Stimulated activated CD4-positive, alpha-beta T cell treated with anti-CD3 and anti-CD28 coated beads, Interleukin-4, amount 100 ng/mL, for 4 hours (primary cell): ENCODE results near the gene ELOF1.
"Not testable (repeated sequence)": the region's sequence is repeated elsewhere in the genome, so short reads cannot be mapped to it uniquely, and the experiment has no call there.

Experiments
- DNase-seq, 2 experiments: peaks; one replicate each; pipeline ENCODE4 v3.0.0-alpha.2; 2020

The ELOF1 gene

DNA sequence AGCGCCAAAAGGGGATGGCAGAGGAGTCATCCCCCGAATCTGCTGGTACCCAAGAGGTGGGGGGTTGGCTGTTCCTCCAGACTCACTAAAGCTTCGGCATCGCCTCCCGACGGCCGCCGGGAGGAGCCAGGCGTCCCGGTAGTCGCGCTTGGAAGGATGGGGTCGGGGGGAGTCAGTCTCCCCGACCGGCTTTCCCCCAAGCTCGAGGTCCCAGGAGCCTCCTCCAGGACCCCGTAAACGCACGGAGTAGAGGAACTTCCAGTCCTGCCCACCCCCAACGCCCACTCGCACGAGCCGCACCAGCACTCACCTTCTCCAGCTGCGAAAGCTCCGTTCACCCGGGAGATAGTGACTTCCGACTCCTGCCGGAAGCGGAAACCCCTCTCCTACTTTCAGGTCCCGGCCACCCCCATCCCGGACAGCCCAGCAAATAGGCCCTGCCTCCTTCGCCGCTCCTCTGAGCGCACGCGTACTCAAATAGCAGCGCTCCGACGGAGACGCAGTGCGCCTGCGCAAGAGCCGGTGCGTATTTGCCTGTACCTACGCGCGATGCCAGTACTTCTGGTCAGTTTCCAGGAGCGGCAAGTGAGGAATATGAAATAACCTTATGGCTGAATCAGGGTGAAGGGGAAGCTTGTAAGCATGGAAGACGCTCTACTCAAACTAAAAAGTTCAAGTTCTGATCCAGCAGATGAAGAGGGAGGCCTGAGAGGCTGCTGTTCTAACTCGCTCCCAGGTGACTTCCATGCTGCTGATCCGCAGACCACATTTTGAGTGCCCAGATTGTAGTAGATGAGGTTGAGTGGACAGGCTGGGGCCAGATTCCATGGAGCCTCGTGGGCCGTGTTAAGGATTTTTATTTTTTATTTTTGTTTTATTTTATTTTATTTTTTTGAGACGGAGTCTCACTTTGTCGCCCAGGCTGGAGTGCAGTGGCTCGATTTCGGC is at the start of gene ELOF1:
ELOF1 (minus strand) TSS at position 350 of the 948 bp plus-strand sequence. CDS start 4,883 bp downstream, outside the sequence.
- peak; percentile 95 to 98 for DNase-seq

DNA sequence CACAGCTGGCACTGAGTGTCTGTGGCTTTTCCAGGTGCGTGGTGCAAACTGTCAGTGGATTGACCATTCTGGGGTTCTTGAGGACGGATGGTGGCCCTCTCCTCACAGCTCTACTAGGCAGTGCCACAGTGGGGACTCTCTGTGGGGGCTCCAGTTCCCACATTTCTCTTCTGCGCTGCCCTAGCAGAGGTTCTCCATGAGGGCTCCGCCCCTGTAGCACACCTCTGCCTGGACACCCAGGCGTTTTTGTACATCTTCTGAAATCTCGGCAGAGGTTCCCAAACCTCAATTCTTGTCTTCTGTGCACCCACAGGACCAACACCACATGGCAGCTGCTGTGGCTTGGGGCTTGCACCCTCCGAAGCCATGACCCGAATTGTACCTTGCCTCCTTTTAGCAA is 47.5 kb upstream of the ELOF1 start:
- no peak for DNase-seq

- not testable (repeated sequence) for DNase-seq
These were observed 40.7 kb upstream of the ELOF1 start for GRCh38 chr19:11599704-11600103.

- no peak for DNase-seq
These were observed 39.7 kb upstream of the ELOF1 start for GRCh38 chr19:11598746-11599145.

DNA sequence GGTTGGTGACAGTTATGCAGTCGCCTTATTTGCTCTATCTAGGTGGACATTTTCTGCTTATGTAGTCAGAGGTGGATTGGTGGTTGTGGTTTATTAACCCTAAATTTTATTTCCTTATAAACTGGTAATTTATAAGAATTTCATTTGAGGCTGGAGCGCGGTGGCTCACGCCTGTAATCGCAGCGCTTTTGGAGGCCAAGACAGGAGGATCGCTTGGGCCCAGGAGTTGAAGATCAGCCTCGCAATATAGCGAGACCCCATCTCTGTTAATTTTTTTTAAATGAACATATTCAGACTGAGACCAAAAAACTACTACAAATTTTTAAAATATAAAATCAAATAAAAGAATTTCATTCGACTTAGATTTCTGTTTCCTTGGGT is 39.1 kb upstream of the ELOF1 start:
- no peak for DNase-seq

- DNase-seq, result peak; percentile 94 to 95
These were observed 38.4 kb upstream of the ELOF1 start, which contains the start of gene ZNF627 for GRCh38 chr19:11597202-11598102. TSS of gene ZNF627 (plus strand) at chr19:11597483. CDS start at chr19:11597628, 145 bp downstream.

DNA sequence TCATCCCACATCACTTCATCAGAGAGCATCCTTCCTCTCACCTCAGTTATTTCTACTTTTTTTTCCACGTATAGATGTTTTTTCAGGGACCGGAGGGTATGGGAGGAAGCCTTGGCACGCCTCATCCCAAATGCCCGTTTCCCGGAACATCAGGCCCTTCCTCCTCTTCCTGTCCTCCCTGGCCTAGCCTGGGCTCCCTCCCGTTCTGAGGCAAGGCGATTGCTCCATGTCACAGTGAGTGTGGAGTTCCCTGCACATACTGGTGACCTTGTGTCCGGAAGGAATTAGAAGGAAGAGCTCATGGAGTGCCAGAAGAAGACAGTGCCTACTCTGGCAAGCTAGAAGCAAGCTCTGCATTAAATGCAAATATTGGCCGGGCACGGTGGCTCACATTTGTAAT is 37.1 kb upstream of the ELOF1 start:
- DNase-seq, result no peak

GRCh38 chr19:11594084-11594483 is 35.1 kb upstream of the ELOF1 start:
- DNase-seq, result no peak

- DNase-seq, result no peak
These were observed 29.1 kb upstream of the ELOF1 start for GRCh38 chr19:11587975-11588631.

DNA sequence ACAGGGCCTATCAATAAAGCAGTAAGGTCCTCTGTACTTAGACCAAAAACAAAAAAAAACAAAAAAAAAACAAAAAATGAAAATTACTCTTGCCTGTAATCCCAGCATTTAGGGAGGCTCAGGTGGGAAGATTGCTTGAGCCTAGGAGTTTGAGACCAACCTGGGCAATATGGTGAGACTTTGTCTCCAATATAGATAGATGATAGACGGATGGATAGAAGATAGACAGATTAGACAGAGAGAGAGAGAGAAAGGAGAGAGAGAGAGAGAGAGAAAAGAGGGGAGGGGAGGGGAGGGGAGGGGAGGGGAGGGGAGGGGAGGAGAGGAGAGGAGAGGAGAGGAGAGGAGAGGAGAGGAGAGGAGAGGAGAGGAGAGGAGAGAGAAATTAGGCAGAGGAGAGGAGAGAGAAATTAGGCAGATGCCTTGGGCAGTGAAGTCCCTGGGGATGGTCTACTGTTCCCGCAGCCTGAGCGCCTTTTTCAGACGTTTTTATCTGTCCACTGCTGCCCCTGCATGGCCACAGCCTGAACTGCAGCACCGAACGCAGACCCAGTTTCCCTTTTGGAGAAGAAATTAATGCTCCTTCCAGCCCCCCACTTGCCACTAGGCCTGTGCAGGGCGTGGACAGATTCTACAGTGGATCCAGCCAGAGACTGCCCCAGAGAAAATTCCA is 28.4 kb upstream of the ELOF1 start:
- peak; percentile 64 to 75 for DNase-seq

- DNase-seq, result no peak
These were observed 27.3 kb upstream of the ELOF1 start for GRCh38 chr19:11586331-11586730.

GRCh38 chr19:11581740-11582139 is 22.7 kb upstream of the ELOF1 start:
- DNase-seq, result peak; percentile 40 to 54

DNA sequence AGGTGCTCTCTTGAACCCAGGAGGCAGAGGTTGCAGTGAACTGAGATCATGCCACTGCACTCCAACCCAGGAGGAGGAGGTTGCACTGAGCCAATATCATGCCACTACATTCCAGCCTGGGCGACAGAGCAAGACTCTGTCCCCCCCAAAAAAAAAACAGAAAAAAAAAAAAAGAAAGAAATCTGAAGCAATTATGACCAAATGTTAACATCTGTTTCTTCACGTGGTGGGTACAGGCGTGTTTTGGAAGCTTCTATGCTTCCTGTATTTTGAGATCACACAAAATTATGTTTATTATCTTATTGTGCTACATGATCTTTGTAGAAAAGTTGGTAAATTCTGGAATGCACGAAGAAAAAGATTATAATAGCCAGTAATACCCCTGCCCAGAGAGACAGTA is 21.1 kb upstream of the ELOF1 start:
- DNase-seq, result no peak

- DNase-seq, result peak; percentile 16 to 29
These were observed 19.5 kb upstream of the ELOF1 start for GRCh38 chr19:11578258-11579142.

DNA sequence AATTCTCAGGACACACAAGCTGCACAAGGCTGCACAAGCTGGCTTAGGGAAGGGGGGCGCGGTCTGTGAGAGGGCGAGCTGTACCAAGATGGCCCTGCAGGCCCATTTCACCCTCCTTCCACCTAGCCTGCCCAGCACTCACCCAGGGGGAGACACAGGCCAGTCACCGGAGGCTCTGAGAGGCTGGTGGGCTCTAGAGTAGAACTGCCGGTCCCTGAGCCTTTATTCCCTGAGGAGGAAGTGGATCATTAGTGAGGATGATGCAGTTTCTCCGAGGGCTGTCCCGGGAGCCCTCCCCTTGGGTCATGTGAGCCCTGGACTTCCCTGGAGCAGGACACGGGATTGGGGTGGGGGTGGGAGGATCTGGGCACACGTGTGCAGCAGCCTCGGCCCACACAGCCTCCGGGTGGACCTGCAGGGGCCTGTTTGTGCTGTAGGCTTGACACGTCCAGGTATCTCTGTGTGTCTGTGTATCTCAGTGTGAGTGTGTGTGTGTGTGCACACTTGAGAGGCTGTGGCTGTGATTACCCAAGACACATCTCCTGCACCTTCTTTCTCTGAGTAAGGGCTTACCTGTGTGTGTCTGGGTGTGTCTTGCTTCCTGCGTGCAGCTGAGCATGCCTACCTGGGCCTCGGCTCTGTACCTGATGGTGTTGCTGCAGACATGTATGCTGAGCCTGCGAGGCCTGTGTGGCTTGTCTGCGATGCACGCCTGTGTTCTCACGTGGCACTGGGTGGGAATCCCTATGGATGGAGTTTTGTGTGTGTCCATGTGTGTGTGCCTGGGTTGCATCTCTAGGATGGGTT is 18.6 kb upstream of the ELOF1 start, which contains the start of gene ACP5:
ACP5 (minus strand) TSS at position 195 of the 807 bp plus-strand sequence. CDS start 328 bp downstream, outside the sequence.
- DNase-seq, result no peak

- no peak for DNase-seq
These were observed 17.2 kb upstream of the ELOF1 start for GRCh38 chr19:11576227-11576626.

- DNase-seq, result no peak
These were observed 15.7 kb upstream of the ELOF1 start for GRCh38 chr19:11574689-11575088.

DNA sequence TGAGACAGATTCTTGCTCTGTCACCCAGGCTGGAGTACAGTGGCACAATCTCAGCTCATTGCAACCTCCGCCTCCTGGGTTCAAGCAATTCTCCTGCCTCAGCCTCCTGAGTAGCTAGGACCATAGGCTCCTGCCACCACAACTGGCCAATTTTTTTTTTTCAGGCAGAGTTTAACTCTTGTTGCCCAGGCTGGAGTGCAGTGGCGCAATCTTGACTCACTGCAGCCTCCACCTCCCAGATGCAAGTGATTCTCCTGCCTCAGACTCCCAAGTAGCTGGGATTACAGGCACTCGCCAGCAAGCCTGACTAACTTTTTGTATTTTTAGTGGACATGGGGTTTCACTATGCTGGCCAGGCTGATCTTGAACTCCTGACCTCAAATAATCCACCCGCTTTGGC is 14.7 kb upstream of the ELOF1 start:
- not testable (repeated sequence) for DNase-seq

DNA sequence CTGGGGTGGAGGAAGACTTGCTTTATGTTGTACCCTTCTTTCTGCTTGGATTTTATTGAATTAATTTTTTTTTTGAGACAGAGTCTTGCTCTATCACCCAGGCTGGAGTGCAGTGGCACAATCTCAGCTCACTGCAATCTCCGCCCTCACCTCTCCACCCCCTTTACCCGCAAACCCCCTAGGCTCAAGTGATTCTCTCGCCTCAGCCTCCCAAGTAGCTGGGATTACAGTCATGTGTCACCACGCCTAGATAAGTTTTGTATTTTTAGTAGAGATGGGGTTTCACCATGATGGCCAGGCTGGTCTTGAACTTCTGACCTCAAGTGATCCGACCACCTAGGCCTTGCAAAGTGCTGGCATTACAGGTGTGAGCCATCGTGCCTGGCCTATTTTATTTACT is 14.3 kb upstream of the ELOF1 start:
- not testable (repeated sequence) for DNase-seq

DNA sequence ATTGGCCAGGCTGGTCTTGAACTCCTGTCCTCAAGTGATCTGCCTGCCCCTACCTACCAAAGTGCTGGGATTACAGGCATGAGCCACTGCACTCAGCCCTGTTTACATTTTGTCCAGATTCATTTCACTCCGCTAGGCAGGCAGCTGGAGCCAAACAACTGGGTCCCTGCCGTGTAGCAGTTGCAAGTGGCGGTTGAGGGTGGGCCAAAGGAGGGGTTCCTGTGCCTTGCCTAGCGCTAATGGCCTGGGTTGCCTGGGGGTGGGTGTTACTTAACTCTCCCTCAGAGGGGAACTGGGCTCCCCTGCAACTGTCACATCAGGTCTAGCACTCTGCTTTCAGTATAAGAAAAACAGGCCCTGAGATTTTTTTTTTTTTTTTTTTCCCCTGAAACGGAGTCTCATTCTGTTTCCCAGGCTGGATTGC is 11.0 kb upstream of the ELOF1 start:
- no peak for DNase-seq
